HepG2 (cell line): ENCODE data around the gene TIMM23. TPM values are rescaled to one million over a fixed set of nuclear protein-coding genes. Genes with fewer than 3 reads are reported as not detected.
A peak's percentile ranks its signal among the peaks of the same experiment; 100 is the strongest.

ENCODE experiments used
- ARNT2 ChIP-seq: sonication (generic); formaldehyde crosslinking; IDR thresholded peaks from 2 replicates; pipeline ENCODE4 v1.8.0; 2022; ENCODE audit warnings: mild to moderate bottlenecking, low read depth, missing genetic modification reagents, moderate library complexity
- DR1 ChIP-seq: sonication (generic); formaldehyde crosslinking; IDR thresholded peaks from 2 replicates; pipeline ENCODE4 v1.8.0; 2021; ENCODE audit warnings: mild to moderate bottlenecking, missing genetic modification reagents, inconsistent platforms
- ERF ChIP-seq: IDR thresholded peaks from 2 replicates; pipeline ENCODE4 v1.6.1; 2018; ENCODE audit warnings: missing biosample characterization, missing genetic modification reagents
- HDAC2 ChIP-seq: sonication (generic); formaldehyde crosslinking; IDR thresholded peaks from 2 replicates; pipeline ENCODE4 v1.4.0; 2020; ENCODE audit warnings: missing genetic modification reagents
- MIXL1 ChIP-seq: IDR thresholded peaks from 2 replicates; pipeline ENCODE4 v1.6.1; 2016
- MYC ChIP-seq: sonication (generic); formaldehyde crosslinking; IDR thresholded peaks from 2 replicates; pipeline ENCODE4 v1.9.0; 2021; ENCODE audit warnings: missing genetic modification reagents, borderline replicate concordance
- PHF21A ChIP-seq: sonication (generic); formaldehyde crosslinking; IDR thresholded peaks from 2 replicates; pipeline ENCODE4 v1.5.0; 2020; ENCODE audit warnings: mild to moderate bottlenecking, missing genetic modification reagents
- SALL1 ChIP-seq: sonication (generic); formaldehyde crosslinking; IDR thresholded peaks from 2 replicates; pipeline ENCODE4 v1.8.0; 2022; ENCODE audit warnings: mild to moderate bottlenecking, missing genetic modification reagents
- SIN3A ChIP-seq: IDR thresholded peaks from 2 replicates; pipeline ENCODE4 v1.6.1; 2011; ENCODE audit warnings: low read depth, mild to moderate bottlenecking, control low read depth, low read length, borderline replicate concordance
- ZBTB38 ChIP-seq: sonication (generic); formaldehyde crosslinking; IDR thresholded peaks from 2 replicates; pipeline ENCODE4 v1.5.1; 2020; ENCODE audit warnings: mild to moderate bottlenecking, missing genetic modification reagents
- ZFP36L1 ChIP-seq: sonication (generic); formaldehyde crosslinking; IDR thresholded peaks from 2 replicates; pipeline ENCODE4 v1.8.0; 2022; ENCODE audit warnings: mild to moderate bottlenecking, missing genetic modification reagents, moderate library complexity
- ZFX ChIP-seq: sonication (generic); formaldehyde crosslinking; IDR thresholded peaks from 2 replicates; pipeline ENCODE4 v1.4.0; 2020; ENCODE audit warnings: mild to moderate bottlenecking, low read depth, missing genetic modification reagents, moderate library complexity
- ZNF430 ChIP-seq: sonication (generic); formaldehyde crosslinking; IDR thresholded peaks from 2 replicates; pipeline ENCODE4 v1.9.0; 2021; ENCODE audit warnings: mild to moderate bottlenecking, missing genetic modification reagents
- ZNF616 ChIP-seq: sonication (generic); formaldehyde crosslinking; IDR thresholded peaks from 2 replicates; pipeline ENCODE4 v1.5.0; 2020; ENCODE audit warnings: low read depth, mild to moderate bottlenecking, missing genetic modification reagents
- ZNF780A ChIP-seq: sonication (generic); formaldehyde crosslinking; IDR thresholded peaks from 2 replicates; pipeline ENCODE4 v1.8.0; 2022; ENCODE audit warnings: mild to moderate bottlenecking, missing genetic modification reagents, moderate library complexity
- polyA plus RNA-seq, 8 experiments: library from polyadenylated mRNA; depleted of rRNA in 3 of 8; stranded (reverse) in 7 of 8; unstranded in 1 of 8; fragments of >200 nt; fragmentation: Illumina TruSeq in 4 of 8; extraction: Trizol in 4 of 8; gene quantifications; 2 replicates each; pipeline versions ENCODE4 v1.2.1 to v1.2.3, GENCODE V29; 2011 to 2016; ENCODE audit warnings: low read depth in 4 of 8, missing spikeins in 1 of 8, mixed read lengths in 1 of 8; ENCODE audit not compliant: insufficient read depth in 1 of 8
- total RNA-seq, 5 experiments: library from RNA; depleted of rRNA; stranded (reverse); fragments of >200 nt; fragmentation: Illumina TruSeq; extraction: Trizol; gene quantifications; 2 replicates each; pipeline ENCODE4 v1.2.3, GENCODE V29; 2016; ENCODE audit warnings: low read depth in 1 of 5
- TF ChIP-seq, protein P1 (sequence below): sonication (generic); formaldehyde crosslinking; IDR thresholded peaks from 2 replicates; pipeline ENCODE4 v1.4.0; 2020; ENCODE audit warnings: mild to moderate bottlenecking, missing genetic modification reagents
- TF ChIP-seq, protein P2 (sequence below): sonication (generic); formaldehyde crosslinking; IDR thresholded peaks from 2 replicates; pipeline ENCODE4 v1.4.0; 2020; ENCODE audit warnings: low read depth, mild to moderate bottlenecking, missing genetic modification reagents
- TF ChIP-seq, protein P3 (sequence below): sonication (generic); formaldehyde crosslinking; IDR thresholded peaks from 2 replicates; pipeline ENCODE4 v1.8.0; 2022; ENCODE audit warnings: missing genetic modification reagents, mild to moderate bottlenecking, inconsistent platforms, borderline replicate concordance
- TF ChIP-seq, protein P4 (sequence below): fragments of 450-650 bp; IDR thresholded peaks from 2 replicates; pipeline ENCODE4 v1.6.1; 2016

TIMM23 gene
- total and polyA plus RNA-seq, 2 of the 13 experiments (the other 11 are each of a cell fraction or from before 2014, with no cell fraction given) = 80.2 to 98.6 TPM

DNA sequence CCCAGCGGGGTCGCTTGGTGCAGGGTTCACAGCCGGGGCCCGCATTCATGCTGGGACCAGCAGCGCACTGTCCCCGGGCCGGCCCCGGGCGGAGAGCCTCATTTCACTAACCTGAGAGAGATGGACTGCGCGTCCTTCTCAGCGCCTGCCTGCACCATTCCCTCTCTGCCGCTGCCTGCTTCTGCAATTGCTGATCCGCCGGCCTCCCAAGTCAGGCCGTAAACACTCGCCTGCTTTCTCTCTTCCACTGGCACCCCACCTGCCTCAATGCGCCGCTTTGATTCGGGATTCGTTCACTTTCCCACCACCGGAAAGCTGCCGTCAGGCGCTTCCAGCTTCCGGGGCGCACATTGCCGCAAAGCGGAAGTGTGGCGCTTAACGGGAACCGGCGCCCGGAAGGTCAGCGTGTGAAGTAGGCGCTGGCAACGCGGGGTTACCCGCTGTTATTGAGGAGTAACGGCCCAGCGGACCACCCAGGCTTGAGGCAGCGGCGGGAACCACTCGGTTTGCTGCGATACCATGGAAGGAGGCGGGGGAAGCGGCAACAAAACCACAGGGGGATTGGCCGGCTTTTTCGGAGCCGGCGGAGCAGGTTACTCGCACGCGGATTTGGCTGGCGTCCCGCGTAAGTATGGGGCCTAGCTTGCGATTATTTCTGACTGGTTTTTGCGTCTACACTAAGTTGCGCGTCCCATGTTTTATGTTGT lies at the start of gene TIMM23 (continued):
- peak; percentile 72; the same call in 1 of the 2 replicates for TF ChIP-seq MYC (CRISPR knock-in tag)
- TF ChIP-seq DR1 = peak; percentile 61; the same call in 1 of the 2 replicates
- 0 out of 2 replicates have a peak, but pooled peaks have one; percentile 51 for TF ChIP-seq ARNT2 (CRISPR knock-in tag)
- peak; percentile 63; the same call in 1 of the 2 replicates for TF ChIP-seq ZBTB38 (CRISPR knock-in tag)
- peak; percentile 68; the same call in 1 of the 2 replicates for TF ChIP-seq HDAC2 (CRISPR knock-in tag)
- peak; percentile 75; the same call in 1 of the 2 replicates for TF ChIP-seq ZNF780A (CRISPR knock-in tag)
- TF ChIP-seq, protein P1, sequence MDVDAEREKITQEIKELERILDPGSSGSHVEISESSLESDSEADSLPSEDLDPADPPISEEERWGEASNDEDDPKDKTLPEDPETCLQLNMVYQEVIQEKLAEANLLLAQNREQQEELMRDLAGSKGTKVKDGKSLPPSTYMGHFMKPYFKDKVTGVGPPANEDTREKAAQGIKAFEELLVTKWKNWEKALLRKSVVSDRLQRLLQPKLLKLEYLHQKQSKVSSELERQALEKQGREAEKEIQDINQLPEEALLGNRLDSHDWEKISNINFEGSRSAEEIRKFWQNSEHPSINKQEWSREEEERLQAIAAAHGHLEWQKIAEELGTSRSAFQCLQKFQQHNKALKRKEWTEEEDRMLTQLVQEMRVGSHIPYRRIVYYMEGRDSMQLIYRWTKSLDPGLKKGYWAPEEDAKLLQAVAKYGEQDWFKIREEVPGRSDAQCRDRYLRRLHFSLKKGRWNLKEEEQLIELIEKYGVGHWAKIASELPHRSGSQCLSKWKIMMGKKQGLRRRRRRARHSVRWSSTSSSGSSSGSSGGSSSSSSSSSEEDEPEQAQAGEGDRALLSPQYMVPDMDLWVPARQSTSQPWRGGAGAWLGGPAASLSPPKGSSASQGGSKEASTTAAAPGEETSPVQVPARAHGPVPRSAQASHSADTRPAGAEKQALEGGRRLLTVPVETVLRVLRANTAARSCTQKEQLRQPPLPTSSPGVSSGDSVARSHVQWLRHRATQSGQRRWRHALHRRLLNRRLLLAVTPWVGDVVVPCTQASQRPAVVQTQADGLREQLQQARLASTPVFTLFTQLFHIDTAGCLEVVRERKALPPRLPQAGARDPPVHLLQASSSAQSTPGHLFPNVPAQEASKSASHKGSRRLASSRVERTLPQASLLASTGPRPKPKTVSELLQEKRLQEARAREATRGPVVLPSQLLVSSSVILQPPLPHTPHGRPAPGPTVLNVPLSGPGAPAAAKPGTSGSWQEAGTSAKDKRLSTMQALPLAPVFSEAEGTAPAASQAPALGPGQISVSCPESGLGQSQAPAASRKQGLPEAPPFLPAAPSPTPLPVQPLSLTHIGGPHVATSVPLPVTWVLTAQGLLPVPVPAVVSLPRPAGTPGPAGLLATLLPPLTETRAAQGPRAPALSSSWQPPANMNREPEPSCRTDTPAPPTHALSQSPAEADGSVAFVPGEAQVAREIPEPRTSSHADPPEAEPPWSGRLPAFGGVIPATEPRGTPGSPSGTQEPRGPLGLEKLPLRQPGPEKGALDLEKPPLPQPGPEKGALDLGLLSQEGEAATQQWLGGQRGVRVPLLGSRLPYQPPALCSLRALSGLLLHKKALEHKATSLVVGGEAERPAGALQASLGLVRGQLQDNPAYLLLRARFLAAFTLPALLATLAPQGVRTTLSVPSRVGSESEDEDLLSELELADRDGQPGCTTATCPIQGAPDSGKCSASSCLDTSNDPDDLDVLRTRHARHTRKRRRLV (CRISPR knock-in tag) = 0 out of 2 replicates have a peak, but pooled peaks have one; percentile 22
- TF ChIP-seq ZNF616 (CRISPR knock-in tag) = 0 out of 2 replicates have a peak, but pooled peaks have one; percentile 41
- TF ChIP-seq PHF21A (CRISPR knock-in tag) = peak; percentile 58; the same call in 1 of the 2 replicates
- peak; percentile 67 for TF ChIP-seq MIXL1 (CRISPR knock-in tag)
- peak; percentile 84; the same call in 1 of the 2 replicates for TF ChIP-seq SIN3A
- TF ChIP-seq, protein P2, sequence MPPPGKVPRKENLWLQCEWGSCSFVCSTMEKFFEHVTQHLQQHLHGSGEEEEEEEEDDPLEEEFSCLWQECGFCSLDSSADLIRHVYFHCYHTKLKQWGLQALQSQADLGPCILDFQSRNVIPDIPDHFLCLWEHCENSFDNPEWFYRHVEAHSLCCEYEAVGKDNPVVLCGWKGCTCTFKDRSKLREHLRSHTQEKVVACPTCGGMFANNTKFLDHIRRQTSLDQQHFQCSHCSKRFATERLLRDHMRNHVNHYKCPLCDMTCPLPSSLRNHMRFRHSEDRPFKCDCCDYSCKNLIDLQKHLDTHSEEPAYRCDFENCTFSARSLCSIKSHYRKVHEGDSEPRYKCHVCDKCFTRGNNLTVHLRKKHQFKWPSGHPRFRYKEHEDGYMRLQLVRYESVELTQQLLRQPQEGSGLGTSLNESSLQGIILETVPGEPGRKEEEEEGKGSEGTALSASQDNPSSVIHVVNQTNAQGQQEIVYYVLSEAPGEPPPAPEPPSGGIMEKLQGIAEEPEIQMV (CRISPR knock-in tag) = peak; percentile 41; the same call in 1 of the 2 replicates
- TF ChIP-seq SALL1 (CRISPR knock-in tag) = peak; percentile 77; the same call in 1 of the 2 replicates
- TF ChIP-seq ERF (CRISPR knock-in tag) = peak; percentile 62; the same call in 1 of the 2 replicates
- TF ChIP-seq, protein P3, sequence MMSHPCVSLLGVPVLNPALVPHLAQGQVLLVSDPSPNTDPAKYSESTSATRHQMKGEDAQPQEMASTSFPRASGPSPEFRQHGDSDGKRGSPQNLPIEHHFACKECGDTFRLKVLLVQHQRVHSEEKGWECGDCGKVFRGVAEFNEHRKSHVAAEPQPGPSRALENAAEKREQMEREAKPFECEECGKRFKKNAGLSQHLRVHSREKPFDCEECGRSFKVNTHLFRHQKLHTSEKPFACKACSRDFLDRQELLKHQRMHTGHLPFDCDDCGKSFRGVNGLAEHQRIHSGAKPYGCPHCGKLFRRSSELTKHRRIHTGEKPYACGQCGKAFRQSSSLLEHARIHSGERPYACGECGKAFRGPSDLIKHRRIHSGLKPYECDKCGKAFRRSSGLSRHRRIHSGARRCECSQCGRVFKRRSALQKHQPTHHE (CRISPR knock-in tag) = peak; percentile 71; the same call in 1 of the 2 replicates
- TF ChIP-seq ZNF430 (CRISPR knock-in tag) = 0 out of 2 replicates have a peak, but pooled peaks have one; percentile 38
- TF ChIP-seq, protein P4, sequence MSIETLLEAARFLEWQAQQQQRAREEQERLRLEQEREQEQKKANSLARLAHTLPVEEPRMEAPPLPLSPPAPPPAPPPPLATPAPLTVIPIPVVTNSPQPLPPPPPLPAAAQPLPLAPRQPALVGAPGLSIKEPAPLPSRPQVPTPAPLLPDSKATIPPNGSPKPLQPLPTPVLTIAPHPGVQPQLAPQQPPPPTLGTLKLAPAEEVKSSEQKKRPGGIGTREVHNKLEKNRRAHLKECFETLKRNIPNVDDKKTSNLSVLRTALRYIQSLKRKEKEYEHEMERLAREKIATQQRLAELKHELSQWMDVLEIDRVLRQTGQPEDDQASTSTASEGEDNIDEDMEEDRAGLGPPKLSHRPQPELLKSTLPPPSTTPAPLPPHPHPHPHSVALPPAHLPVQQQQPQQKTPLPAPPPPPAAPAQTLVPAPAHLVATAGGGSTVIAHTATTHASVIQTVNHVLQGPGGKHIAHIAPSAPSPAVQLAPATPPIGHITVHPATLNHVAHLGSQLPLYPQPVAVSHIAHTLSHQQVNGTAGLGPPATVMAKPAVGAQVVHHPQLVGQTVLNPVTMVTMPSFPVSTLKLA = peak; percentile 57
- TF ChIP-seq ZFP36L1 (CRISPR knock-in tag) = peak; percentile 53; the same call in 1 of the 2 replicates
- TF ChIP-seq ZFX = peak; percentile 88
